Bronchial epithelial cell (primary cell): ENCODE measurements around the gene ATN1. TPM values are rescaled to one million over a fixed set of nuclear protein-coding genes. Genes with fewer than 3 reads are reported as not detected.
A peak's percentile ranks its signal among the peaks of the same experiment; 100 is the strongest.

Experiments used
- DNase-seq: peaks from one replicate; pipeline ENCODE4 v3.0.0-alpha.2; 2010; ENCODE audit warnings: low read depth
- FAIRE-seq: peaks from 2 replicates; lab custom pipeline; 2011; peaks lifted over from hg19 to GRCh38; lab: Jason Lieb, UNC
- H3K27me3 ChIP-seq: 2 replicates; pipeline ENCODE4 v1.5.1; 2011; ENCODE audit warnings: low read length; ENCODE audit not compliant: control insufficient read depth, insufficient read depth
- H3K36me3 ChIP-seq: 2 replicates; pipeline ENCODE4 v1.5.1; 2011; ENCODE audit warnings: low read length; ENCODE audit not compliant: control insufficient read depth, insufficient read depth
- H3K4me3 ChIP-seq: 2 replicates; pipeline ENCODE4 v1.5.1; 2011; ENCODE audit warnings: mild to moderate bottlenecking, low read depth, low read length, control low read depth
- total RNA-seq: library from RNA; depleted of rRNA; stranded (reverse); fragments of >200 nt; gene quantifications from 2 replicates; pipeline ENCODE4 v1.2.1, GENCODE V29; 2014
- TF ChIP-seq, protein P1 (sequence below): IDR thresholded peaks from 2 replicates; pipeline ENCODE4 v1.5.1; 2011; ENCODE audit warnings: mild to moderate bottlenecking, moderate library complexity, low read length, control low read depth, inconsistent platforms; ENCODE audit not compliant: insufficient read depth, severe bottlenecking

Gene ATN1
- total RNA-seq, 1 donor from 2014 or later: 7.1 TPM

DNA sequence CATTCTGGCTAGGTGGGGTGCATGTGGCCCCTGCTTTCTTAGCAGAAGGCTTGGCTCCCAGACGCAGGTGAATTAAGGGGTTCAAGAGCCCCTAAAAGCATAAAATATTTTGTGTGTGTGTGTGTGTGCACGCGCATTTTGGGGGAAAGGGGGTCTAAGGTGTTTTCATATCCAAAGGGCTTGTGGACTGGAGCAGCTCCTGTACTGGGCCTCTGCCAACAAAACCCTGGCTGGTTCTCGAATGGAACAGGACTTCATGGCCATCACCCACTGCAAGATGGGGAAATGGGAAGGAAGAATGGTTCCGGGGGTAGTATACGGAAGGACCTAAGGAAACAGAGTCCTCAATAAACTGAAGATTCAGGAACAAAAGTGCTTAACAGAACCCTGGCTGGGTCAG is 3.9 kb upstream of the ATN1 start:
- Histone ChIP-seq H3K4me3 (no peak overlapping the region), H3K27me3 (no peaks in the 10 kb centered on the region), H3K36me3 (no peaks in the 10 kb centered on the region)
- DNase-seq (no peak), FAIRE-seq (no peak)
- TF ChIP-seq, protein P1, sequence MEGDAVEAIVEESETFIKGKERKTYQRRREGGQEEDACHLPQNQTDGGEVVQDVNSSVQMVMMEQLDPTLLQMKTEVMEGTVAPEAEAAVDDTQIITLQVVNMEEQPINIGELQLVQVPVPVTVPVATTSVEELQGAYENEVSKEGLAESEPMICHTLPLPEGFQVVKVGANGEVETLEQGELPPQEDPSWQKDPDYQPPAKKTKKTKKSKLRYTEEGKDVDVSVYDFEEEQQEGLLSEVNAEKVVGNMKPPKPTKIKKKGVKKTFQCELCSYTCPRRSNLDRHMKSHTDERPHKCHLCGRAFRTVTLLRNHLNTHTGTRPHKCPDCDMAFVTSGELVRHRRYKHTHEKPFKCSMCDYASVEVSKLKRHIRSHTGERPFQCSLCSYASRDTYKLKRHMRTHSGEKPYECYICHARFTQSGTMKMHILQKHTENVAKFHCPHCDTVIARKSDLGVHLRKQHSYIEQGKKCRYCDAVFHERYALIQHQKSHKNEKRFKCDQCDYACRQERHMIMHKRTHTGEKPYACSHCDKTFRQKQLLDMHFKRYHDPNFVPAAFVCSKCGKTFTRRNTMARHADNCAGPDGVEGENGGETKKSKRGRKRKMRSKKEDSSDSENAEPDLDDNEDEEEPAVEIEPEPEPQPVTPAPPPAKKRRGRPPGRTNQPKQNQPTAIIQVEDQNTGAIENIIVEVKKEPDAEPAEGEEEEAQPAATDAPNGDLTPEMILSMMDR: no peak

DNA sequence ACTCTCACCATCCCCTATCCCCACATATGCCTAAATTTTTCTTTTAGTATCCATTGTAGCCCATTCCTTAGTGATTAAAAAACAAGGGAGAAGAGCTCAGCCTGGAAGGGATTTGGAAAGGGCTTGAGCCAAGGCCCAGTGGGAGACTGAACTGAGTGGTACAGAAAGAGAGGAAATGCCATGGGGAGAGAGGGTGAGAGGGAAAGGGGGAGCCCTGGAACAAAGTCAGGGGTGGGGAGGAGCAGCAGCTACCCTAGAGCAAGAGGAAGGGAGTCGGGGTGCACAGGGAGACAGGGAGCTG is 2.6 kb upstream of the ATN1 start:
- Histone ChIP-seq H3K4me3 (no peak overlapping the region), H3K36me3 (no peaks in the 10 kb centered on the region), H3K27me3 (no peaks in the 10 kb centered on the region)
- DNase-seq (no peak), FAIRE-seq (no peak)
- TF ChIP-seq, protein P1: no peak

DNA sequence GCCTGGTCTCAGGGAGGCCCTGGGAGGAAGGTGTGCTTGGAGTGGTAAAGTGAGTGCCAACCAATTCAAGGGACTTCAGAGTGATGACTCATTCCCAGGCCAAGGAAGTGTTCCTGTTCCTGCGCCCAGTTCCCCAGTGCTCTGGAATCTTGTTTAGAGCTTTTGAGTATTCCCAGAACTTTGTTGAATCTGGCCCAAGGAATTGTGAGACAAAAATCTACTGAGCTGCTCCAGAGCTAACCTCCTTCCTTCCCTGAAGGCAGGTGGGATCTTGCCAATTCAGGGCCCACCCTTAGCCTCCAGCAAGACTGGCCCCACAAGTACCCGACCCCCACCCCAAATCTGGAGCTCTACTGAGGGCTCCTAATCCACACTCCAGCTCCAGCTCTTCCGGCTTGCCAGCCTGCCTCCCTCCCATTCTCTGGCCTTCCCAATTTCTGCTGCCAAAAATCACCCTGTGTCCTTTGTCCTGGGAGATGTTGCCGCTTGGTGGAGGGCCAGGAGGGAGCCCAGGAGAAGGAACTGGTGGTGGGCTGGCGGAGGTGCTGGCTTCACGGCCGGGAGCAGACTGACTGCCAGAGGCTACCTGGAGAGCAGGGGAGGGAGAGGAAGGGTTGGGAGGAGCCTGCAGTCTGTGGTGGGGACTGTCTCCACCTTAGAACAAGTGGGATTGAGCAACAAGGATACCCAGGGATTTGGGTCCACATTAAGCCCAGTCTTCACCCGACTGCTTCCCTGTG is 2.0 kb upstream of the ATN1 start:
- Histone ChIP-seq H3K4me3 (peak overlapping the region; percentile 20), H3K36me3 (no peaks in the 10 kb centered on the region), H3K27me3 (no peaks in the 10 kb centered on the region)
- peak; percentile 87 for DNase-seq
- peak; percentile 76 for FAIRE-seq
- TF ChIP-seq, protein P1: no peak

DNA sequence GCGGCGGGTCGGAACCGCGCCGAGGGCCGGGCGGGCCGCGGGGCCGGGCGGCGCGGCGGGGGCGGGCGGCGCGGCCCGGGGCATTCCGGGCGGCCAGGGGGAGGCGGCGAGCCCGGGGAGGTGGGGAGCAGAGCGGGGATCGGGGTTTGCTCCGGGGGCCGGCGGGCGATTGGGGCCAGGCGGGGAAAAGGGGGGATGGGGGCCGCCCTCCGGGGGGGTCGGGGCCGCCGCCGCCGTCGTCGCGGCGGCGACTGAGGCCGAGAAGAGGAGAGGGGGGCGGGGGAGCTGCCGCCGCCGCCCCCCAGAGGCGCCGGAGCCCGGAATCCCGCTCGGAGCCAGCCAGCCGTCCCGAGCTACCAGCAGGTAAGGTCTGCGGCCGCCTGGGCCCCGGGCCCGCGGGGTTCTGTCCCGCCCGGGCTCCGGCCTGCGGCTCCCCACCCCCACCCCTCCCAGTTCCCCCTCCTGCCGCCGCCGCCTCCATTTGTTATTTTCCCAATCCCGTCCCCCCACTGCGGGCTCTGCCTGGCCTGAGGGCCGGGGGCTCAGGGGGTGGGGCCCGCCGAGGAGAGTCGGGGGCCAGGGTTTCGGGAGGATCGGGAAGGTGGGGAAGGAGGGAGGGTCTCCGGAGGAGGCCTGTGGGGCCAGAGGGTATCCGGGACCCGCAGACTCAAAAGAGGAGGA is 403 bp downstream of the ATN1 start:
- FAIRE-seq: no peak
- no peaks in the 10 kb centered on the region for H3K36me3 ChIP-seq
- no peaks in the 10 kb centered on the region for H3K27me3 ChIP-seq
- TF ChIP-seq, protein P1: no peak
- no peak for DNase-seq
- H3K4me3 ChIP-seq: peak overlapping the region; percentile 69

DNA sequence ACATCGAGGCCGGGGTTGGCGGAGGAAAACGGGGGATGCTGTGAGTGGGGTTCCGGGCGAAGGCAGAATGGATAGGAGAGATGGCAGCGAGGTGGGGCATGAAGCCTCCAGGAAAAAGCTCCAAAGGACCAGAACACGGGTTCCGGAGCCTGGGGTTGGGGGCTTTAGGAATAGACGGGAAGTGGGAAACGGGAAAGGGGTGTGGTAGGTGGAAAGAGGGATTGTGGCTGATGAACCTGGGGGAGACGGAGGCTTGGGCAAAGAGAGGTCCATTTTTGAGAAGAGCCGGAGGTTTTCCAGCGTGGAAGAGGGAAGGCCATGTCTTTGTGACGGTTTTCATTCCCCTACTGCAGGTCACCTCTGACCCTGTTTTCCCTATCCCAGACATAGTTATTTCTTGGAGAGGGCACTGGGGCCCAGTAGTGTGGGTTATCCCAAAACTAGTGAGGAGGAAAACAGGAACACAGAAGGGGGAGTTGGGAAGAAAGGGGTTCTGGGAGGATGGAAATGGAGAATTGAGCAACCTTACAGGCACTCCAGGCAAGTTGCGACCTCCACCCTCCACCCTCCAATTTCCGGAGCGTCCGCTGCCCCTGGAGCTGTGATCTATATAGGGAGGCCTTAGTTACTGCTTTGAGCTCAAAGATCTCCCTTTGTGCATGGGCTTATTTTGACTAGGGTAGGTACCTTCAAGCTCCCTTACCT is 1.1 kb downstream of the ATN1 start:
- TF ChIP-seq, protein P1: no peak
- no peaks in the 10 kb centered on the region for H3K36me3 ChIP-seq
- FAIRE-seq (no peak), DNase-seq (no peak)
- no peaks in the 10 kb centered on the region for H3K27me3 ChIP-seq
- H3K4me3 ChIP-seq: peak overlapping the region; percentile 69
